ENCODE results near the gene ACP3.

DNA sequence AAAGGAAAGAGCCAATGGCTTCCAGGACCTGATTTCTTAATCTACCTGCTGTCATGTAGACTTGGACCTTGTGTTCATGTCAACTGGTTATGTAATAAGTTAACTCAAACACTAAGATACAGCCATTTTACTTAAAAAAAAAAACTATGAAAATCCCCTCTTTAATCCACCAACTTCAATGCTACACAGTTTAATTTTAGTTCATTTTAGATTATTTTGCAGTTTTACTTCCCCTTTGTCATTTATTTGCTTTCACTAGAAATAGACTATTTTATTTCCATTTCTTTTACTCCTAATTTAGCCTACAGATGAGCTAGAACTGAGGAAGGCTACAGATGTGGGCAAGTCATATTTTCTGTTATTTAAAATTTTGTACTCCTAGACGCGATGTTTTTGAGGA lies 89.4 kb downstream of the ACP3 start:
- TF ChIP-seq BCL6 (CRISPR knock-in tag; IDR thresholded peaks at IDR 0.05) (no peak), MAX (IDR thresholded peaks at IDR 0.05) (no peak), ZNF205 (CRISPR knock-in tag; IDR thresholded peaks at IDR 0.05) (no peak), PREB (CRISPR knock-in tag; IDR thresholded peaks at IDR 0.05) (no peak), CTCF (CRISPR knock-in tag; IDR thresholded peaks at IDR 0.05) (no peak), SAP130 (CRISPR knock-in tag; IDR thresholded peaks at IDR 0.05; ENCODE audit: low read depth) (no peak)

Measured in HepG2 (cell line).